ENCODE data around the gene SLC7A6. TPM values are rescaled to one million over a fixed set of nuclear protein-coding genes. Genes with fewer than 3 reads are reported as not detected.

Gene SLC7A6
- total and polyA plus RNA-seq, 2 of the 13 experiments (the other 11 are each of a cell fraction or from before 2014, with no cell fraction given), result 35.8 to 70.8 TPM

- TF ChIP-seq PATZ1 (CRISPR knock-in tag; IDR thresholded peaks at IDR 0.05), result peak; percentile 85
- peak; percentile 92 for TF ChIP-seq FOXJ3 (CRISPR knock-in tag; IDR thresholded peaks at IDR 0.05; ENCODE audit: borderline replicate concordance)
- peak; percentile 64; the same call in 1 of the 2 replicates for TF ChIP-seq ZMYM2 (CRISPR knock-in tag; IDR thresholded peaks at IDR 0.05)
- no peak for TF ChIP-seq SUZ12 (IDR thresholded peaks at IDR 0.05; ENCODE audit: low read depth, low read length)
- no peak for TF ChIP-seq MAZ (IDR thresholded peaks at IDR 0.05; ENCODE audit: borderline replicate concordance, low read depth, low read length)
- peak; percentile 73; the same call in 1 of the 2 replicates for TF ChIP-seq MAZ (CRISPR knock-in tag; IDR thresholded peaks at IDR 0.05; ENCODE audit: low read depth)
- no peak for TF ChIP-seq ZNF777 (CRISPR knock-in tag; IDR thresholded peaks at IDR 0.05)
- peak; percentile 92 for TF ChIP-seq RXRA (CRISPR knock-in tag; IDR thresholded peaks at IDR 0.05)
- TF ChIP-seq AHDC1 (CRISPR knock-in tag; IDR thresholded peaks at IDR 0.05; ENCODE audit: borderline replicate concordance), result peak; percentile 83; the same call in 1 of the 2 replicates
- peak; percentile 90 for TF ChIP-seq KDM1A (CRISPR knock-in tag; IDR thresholded peaks at IDR 0.05)
- TF ChIP-seq ELF4 (CRISPR knock-in tag; IDR thresholded peaks at IDR 0.05; ENCODE audit: borderline replicate concordance), result no peak
- peak; percentile 80 for TF ChIP-seq FOXK2 (IDR thresholded peaks at IDR 0.05)
- peak; percentile 88; the same call in 1 of the 2 replicates for TF ChIP-seq DNMT3B (CRISPR knock-in tag; conservative IDR thresholded peaks at IDR 0.05)
- no peak for TF ChIP-seq ZC3H13 (CRISPR knock-in tag; IDR thresholded peaks at IDR 0.05)
- peak; percentile 96 for TF ChIP-seq TEAD3 (CRISPR knock-in tag; optimal IDR thresholded peaks at IDR 0.05; ENCODE audit: borderline replicate concordance)
- TF ChIP-seq PLSCR1 (CRISPR knock-in tag; IDR thresholded peaks at IDR 0.05; ENCODE audit: borderline replicate concordance), result no peak
- peak; percentile 55; the same call in 1 of the 2 replicates for TF ChIP-seq SKIL (CRISPR knock-in tag; IDR thresholded peaks at IDR 0.05; ENCODE audit: borderline replicate concordance)
- no peak for TF ChIP-seq SNAI1 (CRISPR knock-in tag; IDR thresholded peaks at IDR 0.05; ENCODE audit: borderline replicate concordance)
- peak; percentile 70 for TF ChIP-seq XRCC5 (optimal IDR thresholded peaks at IDR 0.05; ENCODE audit: low read length)
- no peak for TF ChIP-seq ZNF615 (CRISPR knock-in tag; IDR thresholded peaks at IDR 0.05; ENCODE audit: borderline replicate concordance)
Measured at GRCh38 chr16:68281368-68282063, 17.2 kb downstream of the SLC7A6 start (continued).
